GM12878 (cell line): ENCODE measurements around the gene TAB2. TPM values are rescaled to one million over a fixed set of nuclear protein-coding genes. Genes with fewer than 3 reads are reported as not detected.

ENCODE experiments used
- ATAC-seq: fragments of 200-7000 bp; cut with Tn5 transposase; 3 replicates; pipeline ENCODE4 v1.9.1; 2020; ENCODE audit warnings: mild to moderate bottlenecking, moderate library complexity
- BruUV-seq: library from RNA; stranded (reverse); fragments of 400-500 nt; replicated peaks from 2 replicates; lab custom pipeline; 2021; lab: Mats Ljungman, UMichigan
- CTCF ChIA-PET: fragments of 300-600 bp; sonication (Branson Sonifier 250); formaldehyde crosslinking; extraction: SDS; loops from one replicate; lab custom pipeline; 2021; ENCODE audit warnings: inconsistent platforms; lab: Yijun Ruan, JAX
- POLR2A ChIA-PET: fragments of 350-600 bp; formaldehyde crosslinking; extraction: SDS; loops from one replicate; lab custom pipeline; 2021; ENCODE audit warnings: inconsistent platforms; lab: Charles Lee
- RAD21 ChIA-PET: fragments of 300-600 bp; sonication (Branson Sonifier 250); formaldehyde crosslinking; loops from one replicate; lab custom pipeline; 2023; ENCODE audit warnings: antibody characterized with exemption; ENCODE audit not compliant: unreplicated experiment; lab: Charles Lee
- SMC1A ChIA-PET: fragments of 300-600 bp; sonication (Branson Sonifier 250); formaldehyde crosslinking; loops from one replicate; lab custom pipeline; 2023; ENCODE audit not compliant: unreplicated experiment, uncharacterized antibody; lab: Charles Lee
- DNase-seq: peaks from one replicate; pipeline ENCODE4 v3.0.0-alpha.2; 2011; ENCODE audit warnings: low read depth, low spot score
- FAIRE-seq: peaks from 3 replicates; lab custom pipeline; 2011; peaks lifted over from hg19 to GRCh38; lab: Jason Lieb, UNC
- H2AFZ ChIP-seq: 2 replicates; pipeline ENCODE4 v1.6.0; 2011; ENCODE audit warnings: low read depth, low read length, control low read depth; ENCODE audit not compliant: control insufficient read depth
- H3K27ac ChIP-seq: 2 replicates; pipeline ENCODE4 v1.5.1; 2011; ENCODE audit warnings: control low read depth; ENCODE audit not compliant: control insufficient read depth, insufficient read depth
- H3K27me3 ChIP-seq, 2 experiments: replicated peaks in 1 of 2; 2 replicates each; pipeline versions ENCODE4 v1.6.0 to v1.6.1; 2011; ENCODE audit warnings: low read length in 1 of 2; ENCODE audit not compliant: control insufficient read depth in 2 of 2, insufficient read depth in 2 of 2
- H3K36me3 ChIP-seq, 2 experiments: 2 replicates each; pipeline ENCODE4 v1.5.1; 2011; ENCODE audit warnings: low read length in 1 of 2; ENCODE audit not compliant: control insufficient read depth in 2 of 2, insufficient read depth in 2 of 2
- H3K4me1 ChIP-seq: 2 replicates; pipeline ENCODE4 v1.6.1; 2011; ENCODE audit warnings: mild to moderate bottlenecking, low read length, moderate library complexity, mixed read lengths; ENCODE audit not compliant: control insufficient read depth, insufficient read depth
- H3K4me2 ChIP-seq: 2 replicates; pipeline ENCODE4 v1.6.0; 2011; ENCODE audit warnings: control low read depth; ENCODE audit not compliant: control insufficient read depth, insufficient read depth
- H3K4me3 ChIP-seq: fragments of 200-600 bp; sonication (generic); 2 replicates; pipeline ENCODE4 v1.5.1; 2016
- H3K79me2 ChIP-seq: 2 replicates; pipeline ENCODE4 v1.6.0; 2011; ENCODE audit warnings: low read length; ENCODE audit not compliant: control insufficient read depth, insufficient read depth
- H3K9ac ChIP-seq: 2 replicates; pipeline ENCODE4 v1.8.0; 2011; ENCODE audit warnings: low read length, control low read depth, mixed read lengths; ENCODE audit not compliant: control insufficient read depth, insufficient read depth
- H3K9me3 ChIP-seq: replicated peaks from 3 replicates; pipeline ENCODE4 v1.5.1; 2011; ENCODE audit warnings: mild to moderate bottlenecking, low read length; ENCODE audit not compliant: control insufficient read depth, insufficient read depth
- H4K20me1 ChIP-seq: 2 replicates; pipeline ENCODE4 v1.6.0; 2011; ENCODE audit not compliant: control insufficient read depth, insufficient read depth
- BCL3 ChIP-seq: IDR thresholded peaks from 2 replicates; pipeline ENCODE4 v1.6.1; 2011; ENCODE audit warnings: borderline replicate concordance, low read depth, mild to moderate bottlenecking, moderate library complexity, low read length; ENCODE audit not compliant: insufficient read depth, poor library complexity, severe bottlenecking
- CBFB ChIP-seq: IDR thresholded peaks from 2 replicates; pipeline ENCODE4 v1.6.1; 2016; ENCODE audit warnings: antibody characterized with exemption, low read depth
- EGR1 ChIP-seq, 2 experiments: IDR thresholded peaks; 1 replicate in 1 of 2; 2 replicates in 1 of 2; pipeline ENCODE4 v1.6.1; 2011 to 2012; ENCODE audit warnings: low read depth in 2 of 2, low read length in 2 of 2, borderline replicate concordance in 1 of 2, mild to moderate bottlenecking in 1 of 2, moderate library complexity in 1 of 2
- ESRRA ChIP-seq: IDR thresholded peaks from 2 replicates; pipeline ENCODE4 v1.6.1; 2012; ENCODE audit warnings: mild to moderate bottlenecking, low read length, improper control_type of control experiment
- IRF5 ChIP-seq: fragments of 450-650 bp; IDR thresholded peaks from 2 replicates; pipeline ENCODE4 v1.6.1; 2017; ENCODE audit warnings: borderline replicate concordance
- KLF5 ChIP-seq: fragments of 450-650 bp; IDR thresholded peaks from 2 replicates; pipeline ENCODE4 v1.6.1; 2014; ENCODE audit warnings: mild to moderate bottlenecking; ENCODE audit not compliant: partially characterized antibody
- MYC ChIP-seq: IDR thresholded peaks from 2 replicates; pipeline ENCODE4 v1.6.1; 2011; ENCODE audit warnings: mild to moderate bottlenecking, low read length, moderate library complexity, inconsistent platforms; ENCODE audit not compliant: insufficient read depth, insufficient replicate concordance, insufficient read length, severe bottlenecking
- NR2C1 ChIP-seq: fragments of 450-650 bp; IDR thresholded peaks from 2 replicates; pipeline ENCODE4 v1.6.1; 2017; ENCODE audit warnings: antibody characterized with exemption, mild to moderate bottlenecking, moderate library complexity
- NRF1 ChIP-seq: conservative IDR thresholded peaks from 2 replicates; pipeline ENCODE4 v1.6.1; 2011; ENCODE audit warnings: mild to moderate bottlenecking, low read depth, low read length, improper control_type of control experiment
- RAD51 ChIP-seq: fragments of 450-650 bp; IDR thresholded peaks from 2 replicates; pipeline ENCODE4 v1.6.1; 2016; ENCODE audit warnings: moderate library complexity, mild to moderate bottlenecking, inconsistent platforms
- ZNF384 ChIP-seq: IDR thresholded peaks from 2 replicates; pipeline ENCODE4 v1.6.1; 2012; ENCODE audit warnings: low read depth, mild to moderate bottlenecking, low read length, improper control_type of control experiment, borderline replicate concordance
- WGBS: methylation state at CpG from one replicate; pipeline ENCODE4 v1.1.6; 2016; ENCODE audit warnings: low lambda C conversion rate; ENCODE audit not compliant: insufficient replicate concordance, insufficient coverage; ENCODE audit errors: missing lambda C conversion rate; 5-methylcytosine and 5-hydroxymethylcytosine counted together
- in situ Hi-C: fragments of 300-500 bp; cut with MboI; formaldehyde crosslinking; loops from 9 replicates; pipeline ENCODE4 v1.14.3; 2018; ENCODE audit warnings: mixed read lengths
- intact Hi-C: fragments of 100-400 bp; cut with micrococcal nuclease; formaldehyde crosslinking; loops from one replicate; pipeline ENCODE4 v1.14.2; 2022; ENCODE audit not compliant: unreplicated experiment
- polyA plus RNA-seq, 11 experiments: library from polyadenylated mRNA; depleted of rRNA in 4 of 11; unstranded in 6 of 11; stranded (reverse) in 5 of 11; fragments of >200 nt; fragmentation: Nextera tagmentation in 4 of 11; fragmentation: Illumina TruSeq in 1 of 11; extraction: Ambion mirVana in 4 of 11; extraction: Trizol in 1 of 11; gene quantifications; 1 replicate in 1 of 11; 2 replicates in 10 of 11; pipeline versions ENCODE4 v1.2.1 to v1.2.3, GENCODE V29; 2011 to 2016; ENCODE audit warnings: inconsistent platforms in 2 of 11, missing spikeins in 2 of 11, low read depth in 1 of 11
- total RNA-seq, 4 experiments: library from RNA; depleted of rRNA in 3 of 4; stranded (reverse); fragments of >200 nt in 3 of 4; fragmentation: Illumina TruSeq in 1 of 4; extraction: Trizol in 1 of 4; gene quantifications; 2 replicates each; pipeline versions ENCODE4 v1.2.1 to v1.2.3, GENCODE V29; 2013 to 2021

TAB2 gene
- total and polyA plus RNA-seq, 10 of the 15 experiments (the other 5 are each of a cell fraction or from before 2014, with no cell fraction given): 8.9 to 66.3 (median 23.0) TPM

- H3K9me3 ChIP-seq: no peaks in the 10 kb centered on the region
- peaks cover 11% of the 10 kb centered on the region for H3K4me1 ChIP-seq
- POLR2A ChIA-PET: interaction anchor here (0.6 to 1.0 kb wide), 3 partner anchors 8 to 347 kb away, joined by 3 to 4 read pairs (median 3); no protein-coding TSS in a partner anchor
- no peaks in the 10 kb centered on the region for H3K79me2 ChIP-seq
- in situ Hi-C loops: no loop called here
- no peaks in the 10 kb centered on the region for H4K20me1 ChIP-seq
- TF ChIP-seq NRF1: no peak
- TF ChIP-seq RAD51: no peak
- no peak for TF ChIP-seq ZNF384
- TF ChIP-seq MYC: no peak
- no peak for TF ChIP-seq BCL3
- TF ChIP-seq KLF5: no peak
- no peak for TF ChIP-seq NR2C1
- no peak for TF ChIP-seq CBFB
- TF ChIP-seq ESRRA: no peak
- TF ChIP-seq EGR1 (IDR thresholded peaks at IDR 0.05; ENCODE audit: borderline replicate concordance in 1 of 2, low read depth in 2 of 2, low read length in 2 of 2): no peak
- no peak for TF ChIP-seq IRF5
- no peak overlapping the region for H3K9ac ChIP-seq
- no peak overlapping the region for H3K4me3 ChIP-seq
- SMC1A ChIA-PET: interaction anchor here (1.1 to 2.3 kb wide), 10 partner anchors 13 to 343 kb away, joined by 3 to 10 read pairs (median 4); no protein-coding TSS in a partner anchor
- H3K4me2 ChIP-seq: no peak overlapping the region
- CTCF ChIA-PET: interaction anchor here (0.7 to 3.3 kb wide), 11 partner anchors 8 to 396 kb away, joined by 3 to 14 read pairs (median 4); no protein-coding TSS in a partner anchor
- WGBS: 58% methylated on average over 7 of the region's 7 CpGs
- no peak overlapping the region for H3K27ac ChIP-seq
- no TSS peak for BruUV-seq
- no peaks in the 10 kb centered on the region for H3K36me3 ChIP-seq
- ATAC-seq: no peak
- intact Hi-C loops: no loop called here
- no peak overlapping the region for H2AFZ ChIP-seq
- no peaks in the 10 kb centered on the region; a peak in 1 of 4 replicates for H3K27me3 ChIP-seq
- RAD21 ChIA-PET: interaction anchor here (0.6 to 2.0 kb wide), 5 partner anchors 8 to 395 kb away, joined by 3 to 10 read pairs (median 4); no protein-coding TSS in a partner anchor
- no peak for FAIRE-seq
- DNase-seq: no peak
Measured at GRCh38 chr6:149423964-149424440, 106.5 kb downstream of the TAB2 start.
